ENCODE measurements around the gene CIB4.

GRCh38 chr2:26626606-26627005 lies 14.6 kb downstream of the CIB4 start:
- no peak for TF ChIP-seq POLR2AphosphoS5 (IDR thresholded peaks at IDR 0.05)
- TF ChIP-seq, protein P1, sequence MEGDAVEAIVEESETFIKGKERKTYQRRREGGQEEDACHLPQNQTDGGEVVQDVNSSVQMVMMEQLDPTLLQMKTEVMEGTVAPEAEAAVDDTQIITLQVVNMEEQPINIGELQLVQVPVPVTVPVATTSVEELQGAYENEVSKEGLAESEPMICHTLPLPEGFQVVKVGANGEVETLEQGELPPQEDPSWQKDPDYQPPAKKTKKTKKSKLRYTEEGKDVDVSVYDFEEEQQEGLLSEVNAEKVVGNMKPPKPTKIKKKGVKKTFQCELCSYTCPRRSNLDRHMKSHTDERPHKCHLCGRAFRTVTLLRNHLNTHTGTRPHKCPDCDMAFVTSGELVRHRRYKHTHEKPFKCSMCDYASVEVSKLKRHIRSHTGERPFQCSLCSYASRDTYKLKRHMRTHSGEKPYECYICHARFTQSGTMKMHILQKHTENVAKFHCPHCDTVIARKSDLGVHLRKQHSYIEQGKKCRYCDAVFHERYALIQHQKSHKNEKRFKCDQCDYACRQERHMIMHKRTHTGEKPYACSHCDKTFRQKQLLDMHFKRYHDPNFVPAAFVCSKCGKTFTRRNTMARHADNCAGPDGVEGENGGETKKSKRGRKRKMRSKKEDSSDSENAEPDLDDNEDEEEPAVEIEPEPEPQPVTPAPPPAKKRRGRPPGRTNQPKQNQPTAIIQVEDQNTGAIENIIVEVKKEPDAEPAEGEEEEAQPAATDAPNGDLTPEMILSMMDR (IDR thresholded peaks at IDR 0.05) = no peak
